HG02870 (cell line): ENCODE results near the gene TCF12.

Experiments
- ATAC-seq: cut with Tn5 transposase; IDR thresholded peaks from one replicate; pipeline ENCODE4 v1.9.1; 2021; ENCODE audit warnings: mild to moderate bottlenecking, moderate library complexity; ENCODE audit not compliant: unreplicated experiment

TCF12 gene

DNA sequence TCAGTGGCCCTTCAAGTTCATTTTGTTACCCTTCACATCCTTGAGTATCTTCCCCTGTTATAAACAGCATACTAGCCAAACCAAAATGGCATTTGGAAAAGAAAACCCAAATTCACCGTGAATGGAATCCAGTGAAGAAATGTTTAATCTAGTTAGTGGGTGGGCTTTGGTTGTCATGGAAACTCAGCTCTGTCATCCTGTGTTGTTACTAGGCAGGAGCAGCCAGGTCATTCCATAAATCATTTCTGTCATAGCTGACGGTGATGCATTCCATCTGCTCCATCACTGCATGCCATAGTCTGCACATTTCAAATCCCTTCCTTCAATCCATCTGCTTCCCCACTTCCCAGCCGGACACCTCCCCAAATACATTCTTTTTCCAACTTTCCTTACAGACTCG, 317.4 kb downstream of the TCF12 start:
- no peak for ATAC-seq

DNA sequence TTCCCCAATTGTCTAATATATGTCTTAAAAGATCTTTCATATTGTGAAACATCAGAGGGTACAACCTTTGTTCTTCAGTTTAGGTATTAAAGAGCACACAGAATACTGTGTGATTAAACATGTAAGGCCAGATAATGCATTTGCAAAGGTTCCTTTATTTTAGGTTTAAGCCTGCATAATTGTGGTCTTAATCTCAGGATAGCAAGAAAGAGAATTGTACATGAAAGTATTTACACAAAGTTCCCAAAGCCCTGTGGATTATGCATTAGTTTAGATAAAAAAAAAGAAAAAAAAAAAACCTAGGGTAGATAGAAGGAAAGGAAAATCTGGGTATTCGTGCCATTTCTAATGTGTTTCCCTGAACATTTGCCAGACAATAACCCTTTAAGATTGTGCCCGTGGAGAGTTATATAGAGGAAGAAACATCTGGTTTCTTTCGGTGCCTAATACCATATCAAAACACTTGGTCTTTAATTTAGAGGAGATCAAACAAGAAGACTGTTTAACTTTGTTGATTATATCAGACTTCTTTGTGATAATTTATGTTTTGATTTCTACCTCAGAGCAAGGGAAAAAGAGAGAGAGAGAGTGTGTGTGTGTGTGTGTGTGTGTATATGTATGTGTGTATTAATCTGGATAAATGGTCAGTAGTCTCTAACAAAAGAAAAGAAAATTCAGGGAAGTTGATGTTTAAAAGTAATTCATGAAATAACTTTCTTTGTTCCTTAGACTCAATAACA, 318.3 kb downstream of the TCF12 start:
- no peak for ATAC-seq

DNA sequence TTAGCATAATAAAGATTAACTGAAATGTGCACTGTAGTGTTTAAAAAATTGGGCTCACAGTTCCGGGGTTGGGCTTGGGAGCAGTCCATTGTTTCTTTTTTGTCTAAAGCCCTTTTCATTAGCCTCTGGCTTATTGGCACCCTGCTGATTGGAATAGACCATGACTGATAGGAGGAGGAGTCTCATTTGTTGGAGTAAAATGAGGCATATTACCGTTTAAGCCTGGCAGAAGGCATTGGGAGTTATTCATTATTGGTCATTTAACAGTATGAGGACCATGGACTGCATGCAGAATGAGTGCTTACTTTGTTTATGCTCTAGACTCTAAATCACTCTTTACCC, 318.8 kb downstream of the TCF12 start:
- ATAC-seq = no peak

DNA sequence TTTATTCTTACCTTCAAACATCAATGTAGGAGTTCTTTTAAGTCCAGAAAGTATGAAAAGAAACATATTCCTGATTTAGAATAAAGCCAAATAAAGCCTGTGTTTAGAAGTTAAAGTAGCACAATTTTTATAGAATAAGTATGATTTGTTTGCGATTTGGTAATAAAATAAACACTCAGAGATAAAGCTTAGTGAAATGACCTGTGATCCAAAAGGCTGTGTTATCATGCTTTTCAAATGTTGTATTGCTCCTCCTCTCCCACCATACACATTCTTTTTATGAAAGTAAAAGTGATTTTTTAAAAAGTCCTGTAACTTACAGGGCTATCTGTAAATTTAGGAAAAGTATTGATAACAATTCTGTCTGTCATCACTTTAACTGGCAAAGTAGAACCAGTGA, 319.2 kb downstream of the TCF12 start:
- no peak for ATAC-seq

DNA sequence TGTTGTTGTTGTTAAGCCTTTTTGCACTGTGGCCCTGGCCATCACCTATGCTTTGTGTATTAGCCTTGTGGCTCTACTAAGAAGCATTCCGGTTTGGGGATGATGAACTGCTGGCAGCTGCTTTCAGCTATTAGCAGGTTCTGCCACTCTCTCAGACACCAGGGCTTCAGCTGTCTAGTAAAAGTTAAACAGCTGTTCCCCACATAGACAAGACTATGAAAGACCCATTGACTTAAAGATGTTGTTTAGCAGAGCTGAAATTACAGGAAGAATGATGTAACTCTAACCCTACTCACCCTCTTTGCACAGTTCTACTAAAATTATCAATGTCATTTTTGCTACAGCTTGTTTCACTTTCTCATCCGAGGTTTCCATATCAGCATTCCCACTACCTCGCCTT, 326.7 kb downstream of the TCF12 start:
- ATAC-seq = no peak

DNA sequence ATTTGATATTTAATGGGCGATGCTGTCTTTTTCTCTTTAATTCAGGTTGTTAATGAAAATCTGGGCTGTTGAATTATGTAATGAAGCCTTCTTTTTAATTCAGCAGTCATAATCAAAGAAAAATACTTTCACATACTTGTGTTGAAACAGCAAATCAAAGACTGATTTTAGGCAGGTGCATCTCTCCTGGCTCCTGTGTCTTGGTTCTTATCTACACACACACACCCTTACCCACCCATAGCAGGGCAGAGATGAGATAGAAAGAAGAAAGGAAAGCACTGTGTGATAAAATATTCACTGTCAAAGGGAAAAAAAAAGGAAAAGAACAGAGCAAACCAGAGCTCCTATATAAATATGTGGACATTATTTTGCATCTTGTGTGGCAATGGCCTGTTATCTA, 327.3 kb downstream of the TCF12 start:
- no peak for ATAC-seq

DNA sequence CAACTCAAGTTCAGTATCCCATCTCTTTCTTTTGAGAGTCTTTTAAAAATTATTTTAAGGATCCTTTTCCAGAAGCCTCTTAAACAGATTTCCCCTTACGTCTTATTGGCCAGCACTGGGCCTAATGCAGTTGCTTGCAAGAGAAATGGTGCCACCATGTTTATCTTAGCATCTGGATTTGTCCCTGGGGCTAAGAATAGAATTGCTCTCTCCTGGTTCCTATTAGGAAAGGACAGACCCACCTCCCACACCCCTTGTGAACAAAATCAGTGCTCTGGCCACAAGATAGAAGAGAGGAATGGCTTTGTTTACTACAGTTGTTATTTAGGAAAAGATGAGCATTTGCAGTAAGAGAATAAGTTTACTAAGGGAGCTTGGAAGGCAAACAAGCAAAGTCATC, 329.6 kb downstream of the TCF12 start:
- no peak for ATAC-seq

DNA sequence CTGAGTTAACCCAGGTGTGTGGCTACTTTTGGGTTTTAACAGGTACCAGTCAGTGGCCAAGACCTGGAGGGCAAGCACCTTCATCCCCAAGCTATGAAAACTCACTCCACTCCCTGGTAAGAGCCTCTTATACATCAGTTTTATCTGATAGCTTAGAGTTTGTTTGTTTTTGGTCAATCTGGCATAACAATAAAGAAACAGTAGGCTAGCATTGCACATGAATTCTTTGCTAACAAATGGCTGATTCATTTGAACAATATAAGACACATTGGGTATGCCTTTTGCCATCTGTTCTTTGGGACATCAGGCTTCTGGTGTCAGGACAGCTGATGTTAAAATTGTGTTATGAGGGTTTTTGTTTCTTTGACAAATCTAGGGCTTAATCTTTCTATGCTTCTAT, 332.9 kb downstream of the TCF12 start:
- no peak for ATAC-seq

DNA sequence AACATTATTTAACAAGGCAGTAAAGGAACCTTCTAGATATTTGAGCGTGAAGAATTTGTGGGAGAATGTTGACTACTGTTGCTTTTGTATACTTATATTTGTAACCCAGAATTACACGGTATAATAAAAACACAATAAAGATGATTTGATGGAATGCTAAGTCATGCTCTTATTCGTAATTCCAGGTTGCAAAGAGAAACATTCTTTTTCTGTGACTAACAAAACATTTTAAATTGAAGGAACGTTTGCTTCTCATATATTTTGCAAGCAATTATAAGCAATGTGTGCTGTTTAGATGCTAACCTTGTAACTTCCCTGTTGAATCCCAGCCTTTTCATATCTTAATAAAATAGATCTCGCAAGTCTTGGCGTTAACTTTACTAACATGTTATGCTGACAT, 333.5 kb downstream of the TCF12 start:
- ATAC-seq = no peak

DNA sequence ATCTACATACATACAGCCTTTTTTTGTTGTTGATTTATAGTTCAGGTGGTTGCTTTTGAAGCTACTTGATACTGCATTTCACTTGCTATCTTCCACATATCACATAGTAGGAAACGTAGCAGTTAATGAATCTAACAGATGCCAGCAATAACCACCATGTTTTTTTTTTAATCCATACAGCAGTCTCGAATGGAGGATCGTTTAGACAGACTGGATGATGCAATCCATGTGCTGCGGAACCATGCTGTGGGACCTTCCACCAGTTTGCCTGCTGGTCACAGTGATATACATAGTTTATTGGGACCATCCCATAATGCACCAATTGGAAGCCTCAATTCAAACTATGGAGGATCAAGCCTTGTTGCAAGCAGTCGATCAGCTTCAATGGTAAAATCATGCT, 334.6 kb downstream of the TCF12 start:
- ATAC-seq = no peak

DNA sequence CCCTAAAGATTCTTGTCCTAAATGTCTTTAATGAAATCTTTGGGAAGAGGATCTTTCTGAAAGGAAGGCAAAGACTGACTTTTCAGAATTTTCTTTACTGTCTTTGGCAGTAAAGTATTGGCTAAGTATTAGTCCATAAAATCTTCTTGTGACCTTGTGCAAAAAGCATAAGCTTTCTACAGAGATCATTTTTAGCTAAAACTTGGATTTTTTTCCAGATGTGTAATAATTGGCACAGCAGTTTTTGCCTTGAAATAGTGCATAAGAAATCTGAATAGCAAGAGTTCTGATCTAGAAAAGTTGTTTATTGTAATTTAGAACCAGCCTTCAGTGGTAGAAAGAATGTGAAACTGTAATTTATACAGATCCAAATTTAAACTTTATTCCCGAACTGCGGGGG, 335.1 kb downstream of the TCF12 start:
- no peak for ATAC-seq

DNA sequence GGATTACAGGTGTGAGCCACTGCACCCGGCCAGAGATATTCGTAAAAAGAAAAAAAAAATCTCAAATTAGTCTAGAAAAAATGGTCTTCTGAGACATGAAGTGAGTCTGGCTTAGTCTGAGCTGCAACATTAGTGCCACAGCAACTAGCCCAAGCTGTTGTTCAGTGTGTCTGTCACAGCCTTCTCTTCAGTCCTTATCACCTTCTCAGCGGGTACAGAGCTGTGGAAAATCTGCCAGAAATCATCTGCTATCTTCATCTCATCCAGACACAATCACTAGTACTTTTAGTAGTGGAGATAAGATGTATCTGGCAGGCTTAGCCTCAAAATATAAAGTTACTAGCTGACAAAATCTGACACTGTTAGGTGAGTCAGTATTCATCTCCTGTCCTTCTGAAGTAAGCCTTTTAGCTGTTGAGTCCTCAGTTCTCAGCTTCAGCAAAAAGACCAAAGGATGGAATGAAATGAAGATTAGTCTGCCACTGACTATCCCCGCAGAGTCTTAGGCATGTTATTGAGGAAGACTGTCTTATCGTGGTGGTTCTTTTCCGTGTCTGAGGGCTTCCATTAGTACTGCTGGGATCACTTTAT, 337.4 kb downstream of the TCF12 start:
- no peak for ATAC-seq

DNA sequence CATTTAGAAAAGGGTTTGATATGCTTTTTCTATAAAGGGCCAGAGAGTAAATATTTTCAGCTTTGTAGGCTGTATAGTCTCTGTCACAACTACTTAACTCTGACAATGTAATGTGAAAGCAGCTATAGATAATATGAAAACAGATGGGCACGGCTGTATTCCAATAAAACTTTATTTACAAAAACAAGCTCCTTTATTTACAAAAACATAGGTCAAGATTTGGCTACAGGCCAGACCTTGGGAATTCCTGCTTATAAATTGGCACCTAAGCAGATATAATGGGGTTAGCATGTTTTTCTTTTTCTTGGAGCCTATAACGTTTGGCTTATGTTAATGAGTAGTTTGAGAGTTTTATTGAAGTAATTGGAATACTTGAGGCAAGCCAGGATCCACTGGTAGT, 338.5 kb downstream of the TCF12 start:
- no peak for ATAC-seq

DNA sequence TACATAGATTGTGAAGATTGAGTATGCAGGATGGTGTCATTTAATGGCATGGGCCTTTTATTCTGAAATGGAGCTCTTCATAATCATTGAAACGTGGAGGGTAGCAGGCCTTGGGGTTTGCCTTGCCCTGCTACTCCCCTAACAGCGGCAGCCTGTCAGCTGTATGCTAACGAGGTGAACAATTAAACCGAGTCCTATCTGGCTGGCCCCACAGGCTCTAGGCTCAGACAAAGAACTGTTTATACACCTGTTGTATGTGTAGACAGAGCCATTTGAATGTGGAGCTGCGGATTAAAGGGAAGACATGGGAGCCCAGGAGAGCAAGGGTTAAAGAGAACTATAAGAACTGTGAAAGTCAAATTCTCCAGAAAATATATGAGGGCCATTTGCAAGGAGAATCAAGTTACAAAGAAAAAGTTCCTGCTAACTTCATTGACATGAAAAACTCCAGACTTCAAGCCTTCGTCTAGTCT, 341.2 kb downstream of the TCF12 start:
- ATAC-seq = no peak

DNA sequence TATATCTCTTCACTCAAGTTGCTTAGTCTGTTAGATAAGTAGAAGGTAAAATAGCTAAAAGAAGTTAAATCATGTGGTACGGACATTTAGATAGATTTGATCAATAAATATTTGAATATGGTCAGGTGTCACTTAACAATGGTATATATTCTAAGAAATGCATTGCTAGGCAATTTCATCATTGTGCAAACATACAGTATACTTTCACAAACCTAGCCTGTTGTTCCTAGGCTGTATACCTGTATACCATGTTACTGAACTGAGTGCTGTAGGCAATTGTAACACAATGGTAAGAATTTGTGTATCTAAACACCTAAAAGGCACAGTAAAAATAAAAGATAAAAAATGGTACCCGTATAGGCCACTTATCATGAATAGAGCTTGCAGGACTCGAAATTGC, 345.1 kb downstream of the TCF12 start:
- no peak for ATAC-seq

DNA sequence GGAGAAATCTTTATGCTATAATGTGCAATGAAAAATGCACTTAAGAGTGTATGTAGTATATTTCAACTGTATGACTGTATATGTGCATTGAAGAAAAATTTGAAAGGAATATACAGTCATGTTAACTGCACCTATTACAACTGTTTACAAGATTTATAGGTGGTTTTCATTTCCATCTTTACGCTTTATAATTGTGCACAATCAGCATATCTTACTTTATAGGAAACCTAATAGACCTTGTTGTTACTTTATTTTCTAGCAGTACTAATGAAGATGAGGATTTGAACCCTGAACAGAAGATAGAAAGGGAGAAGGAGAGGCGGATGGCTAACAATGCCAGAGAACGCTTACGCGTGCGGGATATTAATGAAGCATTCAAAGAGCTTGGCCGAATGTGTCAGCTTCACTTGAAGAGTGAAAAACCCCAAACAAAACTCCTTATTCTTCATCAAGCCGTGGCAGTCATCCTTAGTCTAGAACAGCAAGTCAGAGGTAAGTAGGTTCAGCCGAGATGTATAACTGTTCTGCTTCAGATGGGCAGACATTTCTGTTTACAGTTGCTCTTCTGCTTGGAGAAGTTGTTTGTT, 354.4 kb downstream of the TCF12 start:
- ATAC-seq = no peak

DNA sequence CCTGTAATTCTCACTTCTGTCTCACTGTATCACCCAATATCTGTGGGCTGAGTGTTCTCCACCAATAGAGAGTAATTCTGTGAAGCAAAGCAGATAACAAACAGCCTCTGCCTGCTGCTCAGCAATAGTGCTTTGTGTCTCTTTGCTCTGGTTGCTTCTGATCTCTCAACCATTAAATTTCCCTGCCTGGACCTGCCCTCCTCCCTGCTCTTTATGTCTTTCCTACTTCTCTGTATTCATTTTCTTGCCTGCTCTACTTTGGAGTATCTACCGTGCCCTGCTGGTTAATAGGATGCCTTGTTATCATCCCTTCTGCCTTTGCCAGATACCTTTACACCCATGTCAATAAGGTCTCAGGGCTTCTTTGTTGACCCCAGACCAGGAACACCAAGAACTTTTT, 355.0 kb downstream of the TCF12 start:
- ATAC-seq = no peak

DNA sequence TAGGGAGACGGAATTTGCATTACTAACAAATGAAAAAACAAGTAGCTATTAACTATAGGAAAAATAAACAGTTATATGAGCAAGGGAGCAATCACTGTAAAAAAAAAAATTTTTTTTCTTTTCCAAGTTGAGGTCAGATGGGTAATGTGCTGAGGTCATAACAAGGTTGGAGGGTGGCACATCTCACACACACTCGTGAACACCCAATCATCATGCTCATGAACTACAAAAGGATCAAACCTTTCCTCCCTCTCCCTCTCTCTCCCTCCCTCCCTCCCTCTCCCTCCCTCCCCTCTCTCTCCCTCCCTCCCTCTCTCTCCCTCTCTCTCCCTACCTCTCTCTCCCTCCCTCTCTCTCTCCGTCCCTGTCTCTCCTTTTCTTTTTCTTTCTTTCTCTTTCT, 360.0 kb downstream of the TCF12 start:
- ATAC-seq = no peak

DNA sequence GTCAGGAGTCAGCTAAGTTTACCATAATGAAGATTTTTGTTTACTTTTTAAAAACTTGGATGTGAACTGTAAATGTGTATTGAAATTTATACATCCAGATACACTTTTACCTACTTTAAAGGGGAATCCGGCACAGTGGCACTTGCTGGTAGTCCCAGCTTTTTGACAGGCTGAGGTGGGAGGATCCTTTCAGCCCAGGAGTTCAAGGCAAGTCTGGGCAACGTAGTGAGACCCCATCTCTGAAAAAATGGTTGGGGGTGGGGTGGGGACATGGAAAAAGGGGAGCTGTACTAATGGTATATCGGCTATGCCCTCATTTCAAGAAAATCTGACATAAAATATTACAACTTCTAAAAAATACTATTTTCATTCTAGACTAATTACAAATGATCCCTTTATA, 362.0 kb downstream of the TCF12 start:
- no peak for ATAC-seq

DNA sequence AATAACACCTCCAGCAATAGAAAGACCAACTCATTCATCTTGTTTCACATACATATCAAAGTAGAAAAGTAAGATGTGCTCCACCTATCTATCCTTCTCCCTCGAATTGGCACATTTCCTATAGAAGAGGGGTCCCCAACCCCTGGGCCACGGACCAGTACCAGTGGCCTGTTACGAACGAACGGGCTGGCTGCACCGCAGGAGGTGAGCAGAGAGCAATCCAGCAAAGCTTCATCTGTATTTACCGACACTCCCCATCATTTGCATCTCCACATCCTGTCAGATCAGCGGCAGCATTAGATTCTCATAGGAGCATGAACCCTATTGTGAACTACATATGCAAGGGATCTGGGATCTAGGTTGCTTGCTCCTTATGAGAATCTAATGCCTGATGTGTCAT, 362.9 kb downstream of the TCF12 start:
- peak; percentile 56 for ATAC-seq

DNA sequence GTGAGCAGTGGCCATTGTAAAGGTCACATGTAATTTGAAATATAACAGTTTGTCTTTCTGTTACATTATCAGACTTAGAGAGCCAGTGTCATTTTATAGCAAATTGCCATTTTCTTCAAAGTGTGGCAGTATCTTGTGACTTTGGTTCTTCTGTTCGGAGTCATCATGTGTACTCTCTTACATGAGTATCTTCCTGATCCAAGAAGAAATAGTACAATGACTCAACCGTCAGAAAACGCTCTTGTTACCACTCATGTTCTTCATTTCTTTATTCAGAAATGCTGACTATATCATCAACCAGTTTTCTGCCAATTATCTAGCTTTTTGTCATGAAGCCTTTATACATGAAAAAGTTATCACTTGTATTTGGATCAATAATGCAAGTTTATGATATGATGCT, 364.2 kb downstream of the TCF12 start:
- no peak for ATAC-seq

DNA sequence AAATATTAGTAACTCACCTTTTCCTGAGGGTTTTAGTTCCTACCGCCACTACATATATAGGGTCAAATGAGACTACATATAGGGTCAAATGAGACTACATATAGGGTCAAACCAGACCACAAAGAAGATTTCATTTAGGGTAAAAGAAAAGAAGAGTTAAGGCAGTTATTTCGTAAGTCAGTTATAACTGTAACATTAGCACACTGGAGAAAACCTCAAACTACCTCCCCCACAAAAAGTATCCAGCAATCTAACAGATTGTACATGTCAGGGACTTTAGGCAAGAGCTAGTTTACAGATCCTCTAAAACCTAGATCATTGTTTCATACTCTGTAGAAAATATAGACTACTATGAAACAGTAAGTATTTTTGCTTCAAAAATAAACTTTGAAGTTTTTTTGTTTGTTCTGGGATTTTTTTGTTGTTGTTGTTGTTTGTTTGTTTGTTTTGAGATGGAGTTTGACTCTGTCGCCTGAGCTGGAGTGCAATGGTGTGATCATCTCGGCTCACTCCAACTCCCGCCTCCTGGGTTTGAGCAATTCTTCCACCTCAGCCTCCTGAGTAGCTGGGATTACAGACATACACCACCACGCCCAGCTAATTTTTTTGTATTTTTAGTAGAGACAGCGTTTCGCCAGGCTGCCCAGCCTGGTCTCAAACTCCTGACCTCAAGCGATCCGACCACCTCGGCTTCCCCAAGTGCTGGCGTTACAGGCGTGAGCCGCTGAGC, 365.5 kb downstream of the TCF12 start:
- ATAC-seq = no peak
